CD4-positive, alpha-beta T cell treated with Interleukin-4 for 4 hours (primary cell): ENCODE results near the gene ARFGEF3.
"Not testable (repeated sequence)": the region's sequence is repeated elsewhere in the genome, so short reads cannot be mapped to it uniquely, and the experiment has no call there.

Experiments
- DNase-seq: peaks from one replicate; pipeline ENCODE4 v3.0.0-alpha.2; 2020

ARFGEF3 gene, protein sequence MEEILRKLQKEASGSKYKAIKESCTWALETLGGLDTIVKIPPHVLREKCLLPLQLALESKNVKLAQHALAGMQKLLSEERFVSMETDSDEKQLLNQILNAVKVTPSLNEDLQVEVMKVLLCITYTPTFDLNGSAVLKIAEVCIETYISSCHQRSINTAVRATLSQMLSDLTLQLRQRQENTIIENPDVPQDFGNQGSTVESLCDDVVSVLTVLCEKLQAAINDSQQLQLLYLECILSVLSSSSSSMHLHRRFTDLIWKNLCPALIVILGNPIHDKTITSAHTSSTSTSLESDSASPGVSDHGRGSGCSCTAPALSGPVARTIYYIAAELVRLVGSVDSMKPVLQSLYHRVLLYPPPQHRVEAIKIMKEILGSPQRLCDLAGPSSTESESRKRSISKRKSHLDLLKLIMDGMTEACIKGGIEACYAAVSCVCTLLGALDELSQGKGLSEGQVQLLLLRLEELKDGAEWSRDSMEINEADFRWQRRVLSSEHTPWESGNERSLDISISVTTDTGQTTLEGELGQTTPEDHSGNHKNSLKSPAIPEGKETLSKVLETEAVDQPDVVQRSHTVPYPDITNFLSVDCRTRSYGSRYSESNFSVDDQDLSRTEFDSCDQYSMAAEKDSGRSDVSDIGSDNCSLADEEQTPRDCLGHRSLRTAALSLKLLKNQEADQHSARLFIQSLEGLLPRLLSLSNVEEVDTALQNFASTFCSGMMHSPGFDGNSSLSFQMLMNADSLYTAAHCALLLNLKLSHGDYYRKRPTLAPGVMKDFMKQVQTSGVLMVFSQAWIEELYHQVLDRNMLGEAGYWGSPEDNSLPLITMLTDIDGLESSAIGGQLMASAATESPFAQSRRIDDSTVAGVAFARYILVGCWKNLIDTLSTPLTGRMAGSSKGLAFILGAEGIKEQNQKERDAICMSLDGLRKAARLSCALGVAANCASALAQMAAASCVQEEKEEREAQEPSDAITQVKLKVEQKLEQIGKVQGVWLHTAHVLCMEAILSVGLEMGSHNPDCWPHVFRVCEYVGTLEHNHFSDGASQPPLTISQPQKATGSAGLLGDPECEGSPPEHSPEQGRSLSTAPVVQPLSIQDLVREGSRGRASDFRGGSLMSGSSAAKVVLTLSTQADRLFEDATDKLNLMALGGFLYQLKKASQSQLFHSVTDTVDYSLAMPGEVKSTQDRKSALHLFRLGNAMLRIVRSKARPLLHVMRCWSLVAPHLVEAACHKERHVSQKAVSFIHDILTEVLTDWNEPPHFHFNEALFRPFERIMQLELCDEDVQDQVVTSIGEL (N-terminal part only)

DNA sequence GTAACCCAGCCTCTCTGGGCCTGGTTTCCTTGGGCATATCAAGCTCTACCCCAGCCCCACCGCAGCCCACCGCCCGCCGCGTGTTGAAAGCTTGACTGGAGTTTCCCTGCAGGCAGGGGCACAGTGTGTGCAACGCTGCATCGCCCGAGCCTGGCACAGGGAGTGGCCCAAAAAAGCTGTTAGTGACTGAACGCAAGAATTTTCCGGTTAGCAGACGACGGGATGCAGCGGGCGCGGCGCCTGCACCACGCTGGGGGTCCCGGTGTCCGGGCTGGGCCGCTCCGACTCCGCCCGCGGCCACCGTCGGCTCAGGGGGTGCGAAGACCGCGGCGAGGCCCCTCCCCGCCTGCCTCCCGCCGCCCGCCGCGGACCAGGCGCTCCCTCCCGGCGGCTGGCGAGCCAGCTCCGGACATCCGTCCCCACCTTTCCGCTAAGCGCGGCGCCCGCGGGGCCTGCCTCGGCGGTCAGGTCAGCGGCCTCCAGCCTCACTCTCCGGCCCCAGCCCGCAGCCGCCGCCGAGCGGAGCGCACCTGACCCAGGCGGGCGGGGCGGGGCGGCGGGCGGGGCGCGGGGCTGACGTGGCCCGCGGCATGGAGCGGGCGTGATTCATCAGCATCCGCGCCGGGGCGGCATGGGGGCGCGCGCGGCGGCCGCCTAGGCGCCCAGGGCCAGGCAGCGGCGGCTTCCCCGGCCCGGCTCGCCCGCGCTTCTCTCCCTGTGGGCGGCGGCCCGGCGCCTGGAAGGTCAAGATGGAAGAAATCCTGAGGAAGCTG lies at the start of gene ARFGEF3:
ARFGEF3 (plus strand) TSS at position 602 of the 773 bp plus-strand sequence; CDS start at position 750, 148 bp downstream.
- peak; percentile 13 for DNase-seq

DNA sequence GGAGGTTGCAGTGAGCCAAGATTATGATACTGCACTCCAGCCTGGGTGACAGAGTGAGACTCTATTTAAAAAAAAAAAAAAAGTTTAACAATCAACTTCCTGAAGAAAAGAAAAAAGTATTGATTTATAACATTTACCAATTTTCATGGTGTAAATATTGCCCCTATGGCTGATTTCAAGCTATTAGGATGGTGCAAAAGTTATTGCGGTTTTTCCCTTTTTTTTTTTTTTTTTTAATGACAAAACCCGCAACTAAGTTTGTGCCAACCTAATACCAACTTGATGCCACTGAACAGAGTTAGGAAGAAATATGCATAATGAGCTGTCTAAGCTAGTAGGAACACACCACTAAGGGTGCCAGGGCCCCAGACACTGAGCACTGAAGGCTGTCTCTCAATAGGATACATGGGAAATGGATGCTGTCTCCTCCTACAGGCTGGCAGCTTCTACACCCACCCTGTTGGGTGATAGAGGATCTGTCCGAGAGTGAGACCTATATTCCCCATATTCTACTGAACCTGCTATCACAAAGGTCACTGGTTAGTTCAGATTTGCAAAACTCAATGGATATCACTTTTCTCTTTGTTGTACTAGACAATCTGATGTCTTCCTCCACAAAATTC lies 48.0 kb upstream of the ARFGEF3 start:
- no peak for DNase-seq

DNA sequence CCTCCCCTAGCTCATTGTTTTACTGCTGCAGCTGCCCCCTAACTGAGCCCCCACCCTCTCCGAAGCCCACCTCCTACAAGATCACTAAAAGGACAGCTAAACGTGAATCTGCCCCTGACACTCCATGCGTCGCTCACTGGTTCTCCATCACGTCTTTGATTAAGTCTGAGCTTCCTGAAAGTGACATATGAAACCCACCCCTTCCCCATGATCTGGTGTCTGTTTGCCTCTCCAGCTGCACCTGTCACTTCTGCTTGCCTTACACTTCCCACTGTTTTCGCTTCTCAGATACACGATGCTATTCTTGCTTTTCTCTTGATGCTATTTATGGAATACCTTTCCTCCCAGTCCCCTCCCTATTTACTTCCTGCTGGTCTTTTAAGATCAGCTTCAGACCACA lies 46.5 kb upstream of the ARFGEF3 start:
- no peak for DNase-seq

DNA sequence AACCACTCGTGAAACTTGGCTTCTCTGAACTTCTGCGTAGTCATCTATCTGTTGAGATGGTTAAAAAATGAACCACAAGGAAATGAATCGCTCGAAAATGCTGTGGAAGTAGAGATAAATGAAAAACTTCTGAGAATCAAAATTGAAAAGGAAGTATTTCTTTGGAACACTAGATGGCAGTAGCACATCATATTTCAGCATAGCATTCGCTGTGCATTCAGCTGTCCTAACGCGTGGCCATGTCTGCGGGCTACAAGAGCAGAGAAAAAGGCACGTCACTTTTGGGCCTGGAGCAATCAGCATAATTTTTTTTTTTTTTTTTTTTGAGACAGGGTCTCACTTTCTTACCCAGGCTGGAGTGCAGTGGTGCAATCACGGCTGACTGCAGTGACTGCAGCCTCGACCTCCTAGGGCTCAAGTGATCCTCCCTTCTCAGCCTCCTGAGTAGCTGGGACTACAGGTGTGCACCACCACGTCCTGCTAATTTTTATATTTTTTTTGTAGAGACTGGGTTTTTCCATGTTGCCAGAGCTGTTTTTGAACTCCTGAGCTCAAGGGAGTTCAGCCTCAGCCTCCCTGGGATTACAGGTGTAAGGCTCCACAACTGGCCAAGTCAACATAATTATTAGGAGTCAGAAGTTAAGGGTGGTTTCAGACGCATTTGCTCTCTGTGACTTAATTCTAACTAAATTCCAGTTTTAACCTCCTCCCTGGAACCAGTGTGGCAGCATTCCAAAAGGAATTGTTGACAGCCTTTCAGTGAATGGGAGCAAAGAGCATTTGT lies 45.7 kb upstream of the ARFGEF3 start:
- DNase-seq: peak; percentile 64

DNA sequence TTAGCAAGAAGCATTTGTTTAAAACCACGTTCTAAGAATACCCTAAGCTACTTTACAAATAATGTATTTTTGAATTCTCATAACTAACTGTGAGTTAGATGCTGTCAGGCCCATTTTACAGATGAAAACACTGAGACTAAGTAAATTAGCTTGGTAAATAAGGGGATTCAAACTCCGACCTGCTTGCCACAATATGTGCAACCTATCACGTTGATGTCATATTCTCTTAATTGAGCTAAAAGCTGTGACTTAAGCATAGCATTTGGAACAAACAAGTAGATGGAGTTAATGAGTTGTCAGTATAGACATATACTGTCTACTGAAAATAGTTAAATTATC lies 45.1 kb upstream of the ARFGEF3 start:
- no peak for DNase-seq

DNA sequence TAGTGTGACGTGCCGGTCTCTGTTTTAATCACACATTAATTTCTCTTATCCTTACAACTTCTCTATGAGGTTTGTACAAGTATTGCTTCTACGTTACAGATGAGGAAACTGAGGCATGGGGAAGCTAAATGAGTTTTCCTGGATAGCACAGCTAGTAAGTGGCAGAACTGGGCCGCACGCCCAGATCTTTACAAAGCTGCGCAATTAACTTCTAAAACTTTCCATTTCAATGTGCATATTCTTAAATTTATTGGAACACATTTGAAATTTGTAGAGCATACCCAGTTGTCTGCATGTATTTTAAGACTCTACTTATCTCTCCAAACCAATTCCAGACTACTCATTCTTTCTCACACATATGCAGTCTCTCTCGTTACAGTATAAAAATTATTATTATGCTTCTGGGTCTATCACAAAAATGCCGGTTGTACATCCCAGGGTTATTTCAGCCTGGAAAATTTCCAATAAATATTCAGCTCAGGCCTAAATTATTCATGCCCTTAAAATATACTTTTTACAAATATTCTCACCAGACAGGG lies 44.3 kb upstream of the ARFGEF3 start:
- no peak for DNase-seq

DNA sequence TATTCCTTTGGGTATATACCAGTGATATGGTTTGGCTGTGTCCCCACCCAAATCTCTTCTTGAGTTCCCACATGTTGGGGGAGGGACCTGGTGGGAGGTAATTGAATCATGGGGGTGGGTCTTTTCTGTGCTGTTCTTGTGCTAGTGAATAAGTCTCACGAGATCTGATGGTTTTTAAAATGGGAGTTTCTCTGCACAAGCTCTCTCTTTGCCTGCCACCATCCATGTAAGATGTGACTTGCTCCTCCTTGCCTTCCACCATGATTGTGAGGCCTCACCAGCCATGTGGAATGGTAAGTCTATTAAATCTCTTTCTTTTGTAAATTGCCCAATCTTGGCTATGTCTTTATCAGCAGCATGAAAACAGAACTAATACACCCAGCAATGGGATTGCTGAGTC lies 42.5 kb upstream of the ARFGEF3 start:
- not testable (repeated sequence) for DNase-seq

DNA sequence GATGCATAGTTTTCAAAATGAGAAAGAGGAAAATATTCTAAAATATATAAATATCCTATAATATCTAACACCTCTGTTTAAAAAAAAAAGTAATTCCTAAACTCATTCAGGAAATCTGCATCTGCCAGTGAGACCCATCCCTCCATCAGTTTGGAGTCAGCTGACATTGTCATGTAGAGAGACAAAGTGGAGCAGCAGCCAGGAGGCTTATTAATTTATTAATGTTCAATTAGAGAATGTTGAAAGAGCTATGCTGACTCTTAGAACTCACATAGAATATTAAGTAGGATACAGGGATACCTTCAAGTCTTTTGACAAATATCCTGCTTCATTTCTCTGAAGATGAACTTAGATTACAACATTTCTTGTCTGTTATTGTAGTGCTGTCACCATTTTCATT lies 41.8 kb upstream of the ARFGEF3 start:
- DNase-seq: no peak

DNA sequence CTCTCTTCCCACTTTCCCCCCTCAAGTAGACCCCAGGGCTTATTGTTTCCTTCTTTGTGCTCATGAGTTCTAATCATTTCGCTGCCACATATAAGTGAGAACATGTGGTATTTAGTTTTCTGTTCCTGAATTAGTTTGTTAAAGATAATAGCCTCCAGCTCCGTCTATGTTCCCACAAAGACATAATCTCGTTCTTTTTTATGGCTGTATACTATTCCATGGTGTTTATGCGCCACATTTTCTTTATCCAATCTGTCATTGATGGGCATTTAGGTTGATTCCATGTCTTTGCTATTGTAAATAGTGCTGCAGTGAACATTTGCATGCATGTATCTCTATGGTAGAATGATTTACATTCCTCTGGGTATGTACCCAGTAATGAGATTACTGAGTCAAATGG lies 37.6 kb upstream of the ARFGEF3 start:
- no peak for DNase-seq

DNA sequence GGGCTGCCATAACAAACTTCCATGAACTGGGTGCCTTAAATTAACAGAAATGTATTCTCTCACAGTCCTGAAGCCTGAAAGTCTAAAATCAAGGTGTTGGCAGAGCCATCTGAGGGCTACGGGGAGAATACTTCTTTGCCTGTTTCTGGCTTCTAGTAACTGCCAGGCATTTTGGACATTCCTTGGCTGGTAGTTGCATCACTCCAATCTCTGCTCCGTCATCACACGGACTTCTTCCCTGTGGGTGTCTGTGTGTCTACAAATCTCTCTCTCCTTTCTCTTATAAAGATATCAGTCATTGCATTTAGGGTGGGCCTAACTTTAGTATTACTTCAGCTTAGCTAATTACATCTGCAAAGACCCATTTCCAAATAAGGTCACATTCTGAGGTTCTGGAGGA lies 33.6 kb upstream of the ARFGEF3 start:
- no peak for DNase-seq

DNA sequence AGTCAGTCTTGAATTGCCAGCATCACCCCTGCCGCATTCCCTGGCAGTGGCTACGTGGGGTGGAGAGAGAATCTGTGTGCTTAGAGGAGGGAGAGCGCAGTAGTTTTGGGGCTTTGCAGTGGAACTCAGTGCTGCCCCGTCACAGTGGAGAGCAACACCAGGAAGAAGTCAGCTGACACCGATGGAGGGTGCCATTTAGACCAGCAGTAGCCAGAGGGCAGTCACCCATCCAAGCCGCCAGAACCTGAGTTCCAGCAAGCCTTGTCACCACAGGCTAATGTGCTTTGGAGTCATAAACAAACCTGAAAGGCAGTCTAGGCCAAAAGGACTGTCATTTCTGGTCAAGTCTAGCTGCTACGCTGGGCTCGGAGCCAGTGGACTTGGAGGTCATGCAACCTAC lies 32.5 kb upstream of the ARFGEF3 start:
- DNase-seq: no peak

DNA sequence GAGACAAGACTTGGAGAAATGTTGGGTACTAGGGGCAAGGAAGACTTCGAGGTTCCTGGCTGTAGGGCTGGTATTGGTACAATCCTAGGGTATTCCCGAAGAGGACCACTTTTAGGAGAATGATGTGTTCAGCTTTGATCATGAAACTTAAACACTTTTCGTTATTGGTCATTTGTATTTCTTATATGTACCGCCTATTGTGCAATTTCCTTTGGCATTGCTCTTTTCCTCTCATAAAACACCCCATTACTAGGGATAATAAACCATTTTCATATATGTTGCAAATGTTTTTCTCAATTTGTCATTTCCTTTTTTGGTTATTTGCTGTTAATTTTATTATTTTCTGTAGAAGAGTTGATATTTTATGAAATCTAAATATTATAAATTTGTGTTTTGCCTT lies 18.9 kb upstream of the ARFGEF3 start:
- no peak for DNase-seq

DNA sequence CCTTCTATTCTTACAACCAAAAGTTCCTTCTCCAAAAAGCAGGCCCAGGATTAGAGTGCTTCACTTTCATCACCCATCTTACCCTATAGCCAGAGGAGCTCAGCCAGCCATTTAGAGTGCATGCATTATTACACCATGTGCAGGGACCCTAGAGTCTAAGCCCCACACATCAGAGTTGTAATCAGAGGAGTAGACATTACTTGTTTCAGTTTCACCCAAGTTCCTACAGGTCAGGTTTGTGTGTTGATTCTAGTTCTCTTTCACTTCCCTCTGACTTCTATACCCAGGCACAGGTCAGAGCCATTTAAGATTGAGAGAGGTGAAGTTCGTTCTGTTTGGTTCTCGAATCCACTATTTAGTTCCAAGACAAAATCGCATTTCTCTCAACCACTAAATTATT lies 16.3 kb upstream of the ARFGEF3 start:
- no peak for DNase-seq

DNA sequence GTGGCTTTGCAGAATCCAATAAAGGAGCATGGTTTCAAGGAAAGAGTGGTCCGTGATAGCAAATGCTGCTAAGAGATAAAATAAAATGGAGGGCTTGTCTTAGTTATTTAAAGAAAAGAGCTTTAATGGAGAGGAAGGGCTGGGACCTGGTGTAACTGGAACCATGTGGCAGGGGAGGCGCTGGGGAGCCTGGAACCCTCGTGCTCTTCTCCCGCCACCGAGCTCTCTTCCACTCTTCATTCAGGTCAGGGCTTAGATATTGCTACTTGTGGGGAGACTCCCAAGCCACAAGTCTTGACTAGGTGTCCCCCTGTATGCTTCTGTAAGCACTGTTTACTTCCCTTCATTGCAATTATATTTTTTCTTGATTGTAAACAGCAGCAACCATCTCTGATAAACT lies 15.2 kb upstream of the ARFGEF3 start:
- no peak for DNase-seq

DNA sequence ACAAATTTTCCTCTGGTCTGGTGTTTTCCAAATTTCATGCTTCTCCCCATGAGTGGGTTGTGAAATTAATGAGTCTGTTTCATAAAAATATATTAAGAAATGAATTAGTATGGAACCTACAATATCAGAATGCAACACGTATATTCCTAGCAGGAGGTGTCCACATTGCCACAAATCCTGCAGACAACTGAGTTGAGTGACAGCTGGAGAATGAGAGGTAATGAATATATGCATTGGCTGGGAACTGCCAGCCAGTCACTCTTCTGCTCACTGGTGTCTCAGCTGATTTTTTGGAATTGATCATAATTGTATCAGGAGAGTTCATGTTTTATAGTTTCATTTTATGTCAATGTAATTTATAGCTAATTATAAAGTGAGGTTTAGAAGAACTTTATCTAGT lies 6.3 kb upstream of the ARFGEF3 start:
- no peak for DNase-seq

DNA sequence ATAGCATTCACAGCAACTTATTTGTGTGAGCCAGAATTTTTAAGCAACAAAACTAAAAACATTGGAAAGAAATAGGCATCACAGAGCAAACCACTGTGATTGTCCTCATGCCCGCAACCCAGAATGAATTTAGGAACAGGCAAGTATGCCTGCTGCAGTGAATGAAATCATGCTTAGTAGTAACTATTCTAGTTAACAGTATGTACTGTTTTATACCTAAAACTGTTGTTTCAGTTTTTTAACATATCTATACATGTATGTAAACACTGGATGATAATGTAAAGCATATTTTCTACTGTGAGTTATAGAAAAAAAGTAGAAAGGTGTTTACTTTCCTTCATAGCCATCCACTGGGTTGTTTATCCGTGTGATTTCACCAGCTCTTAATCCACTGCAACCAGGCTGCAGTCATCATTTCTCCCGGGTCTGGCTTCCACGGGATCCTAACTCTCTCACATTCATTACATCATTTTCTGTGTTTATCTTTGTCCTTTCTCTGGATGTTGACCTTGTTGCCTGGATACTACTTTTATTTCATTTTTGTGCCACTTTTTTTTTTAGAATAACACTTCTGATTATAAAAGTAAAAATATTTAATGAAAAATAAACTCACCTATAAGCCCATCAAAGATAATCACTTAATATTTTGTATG lies 3.6 kb upstream of the ARFGEF3 start:
- DNase-seq: no peak

DNA sequence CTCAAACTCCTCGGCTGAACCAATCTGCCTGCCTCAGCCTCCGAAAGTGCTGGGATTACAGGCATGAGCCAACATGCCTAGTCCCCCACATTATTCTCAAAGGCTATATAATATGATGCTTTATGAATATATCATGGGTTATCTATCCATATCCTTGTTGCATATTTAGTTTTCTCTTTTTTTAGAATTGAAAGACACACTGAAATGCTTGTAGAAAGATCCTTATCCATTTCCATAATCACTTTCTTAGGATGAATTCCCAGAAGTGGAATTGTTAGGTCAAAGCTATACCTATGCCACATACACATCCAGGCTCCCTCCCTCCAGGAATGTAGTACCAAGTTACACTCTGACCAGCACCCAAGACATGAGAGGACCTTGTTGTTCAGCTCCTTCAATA lies 2.5 kb upstream of the ARFGEF3 start:
- no peak for DNase-seq

DNA sequence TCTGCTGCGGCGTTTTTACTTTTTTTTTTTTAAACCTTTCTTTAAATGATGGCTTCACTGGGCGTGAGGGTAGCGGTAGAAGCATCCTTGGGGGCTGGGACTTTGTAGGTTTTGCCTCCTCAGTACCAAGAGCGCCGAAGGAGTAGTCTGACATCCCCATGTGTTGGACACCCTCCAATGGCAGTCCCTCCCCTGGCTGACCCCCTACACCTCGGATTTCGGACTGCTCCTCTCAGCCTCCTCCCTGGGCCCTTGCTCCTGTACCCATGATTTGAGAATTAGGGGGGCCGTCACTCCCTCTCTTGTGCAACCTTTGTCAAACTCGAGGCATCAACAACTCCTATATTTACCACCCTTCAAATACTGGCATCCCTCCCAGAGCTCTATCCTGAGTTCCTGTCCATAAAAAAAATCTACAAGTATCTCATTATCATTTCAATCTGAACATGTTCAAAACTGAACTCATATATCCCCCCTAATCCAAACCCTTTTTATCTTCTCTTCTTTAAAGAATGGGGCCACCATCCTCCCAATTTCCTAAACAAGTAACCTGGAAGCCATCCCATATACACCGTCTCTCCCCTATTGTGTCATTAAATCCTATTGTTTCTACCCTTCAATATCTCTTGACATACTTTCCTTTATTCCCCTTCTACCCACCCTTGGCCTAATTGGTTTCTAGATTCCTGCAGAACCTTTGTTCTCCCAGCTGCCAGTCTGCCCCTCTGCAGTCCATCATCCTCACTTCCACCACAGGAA lies 1.2 kb upstream of the ARFGEF3 start:
- no peak for DNase-seq

DNA sequence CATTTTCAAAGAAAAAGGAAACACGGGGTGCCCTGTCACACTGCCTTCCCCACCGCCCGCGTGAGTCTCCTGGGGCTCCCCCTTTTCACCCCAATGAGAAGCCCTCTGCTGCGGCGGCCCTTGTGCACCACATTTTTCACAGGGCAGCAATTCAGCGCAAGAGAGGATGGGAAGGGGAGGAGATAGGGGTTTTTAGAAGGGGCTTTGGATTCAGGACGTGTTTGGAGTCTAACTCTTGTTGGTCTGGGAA lies 726 bp upstream of the ARFGEF3 start:
- no peak for DNase-seq
